ENCODE measurements around the gene SIX1.

Gene SIX1

DNA sequence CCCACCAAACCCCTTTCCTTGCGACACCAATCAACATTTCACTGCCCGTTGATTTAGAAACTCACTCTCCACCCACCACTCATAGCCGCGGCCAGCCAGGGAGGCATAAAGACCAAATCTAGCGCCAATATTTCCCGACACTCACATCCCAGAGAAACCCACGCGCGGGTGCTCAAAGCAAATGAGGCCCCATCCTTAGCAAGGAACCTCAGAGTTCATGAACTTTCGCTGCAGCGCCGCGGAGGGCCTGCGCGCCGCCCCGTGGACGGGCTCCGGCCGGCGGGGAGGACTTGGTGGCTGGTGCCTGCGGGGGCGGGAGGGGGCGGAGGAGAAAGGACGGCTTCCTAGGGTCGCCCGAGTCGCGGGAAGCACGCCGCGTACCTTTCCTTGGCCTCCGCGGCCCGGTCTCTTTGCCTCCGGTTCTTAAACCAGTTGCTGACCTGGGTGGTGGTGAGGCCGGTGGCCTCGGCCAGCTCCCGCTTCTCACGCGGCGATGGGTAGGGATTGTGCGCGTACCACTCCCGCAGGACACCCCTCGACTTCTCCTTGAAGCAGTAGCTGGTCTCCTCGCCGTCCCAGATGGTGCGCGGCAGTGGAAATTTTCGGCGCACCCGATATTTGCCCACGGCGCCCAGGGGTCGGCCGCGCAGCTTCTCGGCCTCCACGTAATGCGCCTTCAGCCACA is 886 bp downstream of the SIX1 start:
- no peak overlapping the region for H3K9ac ChIP-seq (ENCODE audit: low read depth, low read length, poor library complexity, severe bottlenecking)
- H3K79me2 ChIP-seq (ENCODE audit: insufficient read depth, low read length): no peaks in the 10 kb centered on the region
- H3K27me3 ChIP-seq (ENCODE audit: insufficient read depth, low read length, poor library complexity, severe bottlenecking): no peaks in the 10 kb centered on the region
- H3K9me2 ChIP-seq (replicated peaks; ENCODE audit: low read depth, low read length): no peaks in the 10 kb centered on the region
- no peaks in the 10 kb centered on the region for H3K4me1 ChIP-seq (ENCODE audit: insufficient read depth, low read length, poor library complexity, severe bottlenecking)
- no peak overlapping the region for H2AFZ ChIP-seq (ENCODE audit: low read length)
- no peaks in the 10 kb centered on the region for H4K20me1 ChIP-seq (ENCODE audit: insufficient read depth, low read length, poor library complexity, severe bottlenecking)
- no peak overlapping the region for H3K4me3 ChIP-seq (ENCODE audit: low read length, poor library complexity, severe bottlenecking)
- H3K36me3 ChIP-seq (ENCODE audit: insufficient read depth, low read length): no peaks in the 10 kb centered on the region
- H3F3A ChIP-seq (ENCODE audit: low read depth): no peaks in the 10 kb centered on the region
- H3K4me2 ChIP-seq (ENCODE audit: low read depth, low read length, poor library complexity, severe bottlenecking): no peak overlapping the region
- no peaks in the 10 kb centered on the region for H3K9me3 ChIP-seq (ENCODE audit: insufficient read depth, low read depth, low read length)
- TF ChIP-seq EZH2phosphoT487 (IDR thresholded peaks at IDR 0.05; ENCODE audit: borderline replicate concordance): no peak
- TF ChIP-seq CTCF (conservative IDR thresholded peaks at IDR 0.05; ENCODE audit: low read length): no peak

GRCh38 chr14:60647837-60648248 is 1.4 kb downstream of the SIX1 start:
- Histone ChIP-seq H3K36me3 (ENCODE audit: insufficient read depth, low read length) (no peaks in the 10 kb centered on the region), H3K79me2 (ENCODE audit: insufficient read depth, low read length) (no peaks in the 10 kb centered on the region), H3F3A (ENCODE audit: low read depth) (no peaks in the 10 kb centered on the region), H3K27me3 (ENCODE audit: insufficient read depth, low read length, poor library complexity, severe bottlenecking) (no peaks in the 10 kb centered on the region), H3K9me3 (ENCODE audit: insufficient read depth, low read depth, low read length) (no peaks in the 10 kb centered on the region), H3K9me2 (replicated peaks; ENCODE audit: low read depth, low read length) (no peaks in the 10 kb centered on the region), H3K4me1 (ENCODE audit: insufficient read depth, low read length, poor library complexity, severe bottlenecking) (no peaks in the 10 kb centered on the region), H3K9ac (ENCODE audit: low read depth, low read length, poor library complexity, severe bottlenecking) (no peak overlapping the region), H3K4me3 (ENCODE audit: low read length, poor library complexity, severe bottlenecking) (no peak overlapping the region), H4K20me1 (ENCODE audit: insufficient read depth, low read length, poor library complexity, severe bottlenecking) (no peaks in the 10 kb centered on the region), H3K4me2 (ENCODE audit: low read depth, low read length, poor library complexity, severe bottlenecking) (no peak overlapping the region), H2AFZ (ENCODE audit: low read length) (no peak overlapping the region)
- TF ChIP-seq CTCF (conservative IDR thresholded peaks at IDR 0.05; ENCODE audit: low read length) (no peak), EZH2phosphoT487 (IDR thresholded peaks at IDR 0.05; ENCODE audit: borderline replicate concordance) (no peak)

DNA sequence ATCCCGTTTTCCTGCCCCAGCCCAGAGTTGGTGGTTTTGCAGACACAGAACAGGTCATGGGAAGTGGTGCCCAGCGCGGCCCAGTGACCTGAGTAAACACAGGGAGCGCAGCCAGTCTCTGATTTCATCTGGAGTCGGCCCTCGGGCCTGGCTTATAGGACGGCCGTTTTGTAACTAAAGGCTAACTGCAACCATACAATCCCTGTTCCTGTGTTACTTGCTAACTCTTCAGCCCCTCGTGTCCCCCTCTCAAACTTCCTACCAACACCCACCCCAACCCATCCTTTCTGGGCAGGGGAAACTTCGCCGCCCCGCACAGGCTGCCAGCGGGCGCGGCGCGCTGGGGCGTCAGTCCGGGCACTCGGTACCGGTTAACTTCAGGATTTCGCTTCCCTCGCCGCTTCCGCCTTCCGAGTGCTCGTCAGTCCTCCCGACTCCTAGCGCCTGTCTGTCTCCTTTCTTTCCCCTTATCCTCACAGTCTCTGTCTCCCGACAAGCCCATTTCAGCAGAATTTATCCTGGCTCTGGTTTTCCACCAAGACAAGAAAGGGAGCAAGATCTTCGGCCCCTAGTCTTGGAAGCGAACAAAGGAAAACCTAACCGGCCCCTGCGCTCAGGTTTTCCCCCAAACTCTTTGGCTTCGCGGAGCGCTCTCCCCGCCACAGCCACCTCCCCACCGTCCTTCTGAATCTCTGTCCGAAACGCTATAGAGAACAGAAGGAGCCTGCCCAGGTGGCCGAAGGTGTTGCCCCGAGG is 2.0 kb downstream of the SIX1 start:
- H3F3A ChIP-seq (ENCODE audit: low read depth): no peaks in the 10 kb centered on the region
- H3K4me1 ChIP-seq (ENCODE audit: insufficient read depth, low read length, poor library complexity, severe bottlenecking): no peaks in the 10 kb centered on the region
- H3K4me3 ChIP-seq (ENCODE audit: low read length, poor library complexity, severe bottlenecking): no peak overlapping the region
- no peaks in the 10 kb centered on the region for H3K27me3 ChIP-seq (ENCODE audit: insufficient read depth, low read length, poor library complexity, severe bottlenecking)
- no peak for TF ChIP-seq CTCF (conservative IDR thresholded peaks at IDR 0.05; ENCODE audit: low read length)
- no peak for TF ChIP-seq EZH2phosphoT487 (IDR thresholded peaks at IDR 0.05; ENCODE audit: borderline replicate concordance)
- H3K9me3 ChIP-seq (ENCODE audit: insufficient read depth, low read depth, low read length): no peaks in the 10 kb centered on the region
- no peaks in the 10 kb centered on the region for H3K36me3 ChIP-seq (ENCODE audit: insufficient read depth, low read length)
- H3K9me2 ChIP-seq (replicated peaks; ENCODE audit: low read depth, low read length): no peaks in the 10 kb centered on the region
- H3K79me2 ChIP-seq (ENCODE audit: insufficient read depth, low read length): no peaks in the 10 kb centered on the region
- no peak overlapping the region for H3K4me2 ChIP-seq (ENCODE audit: low read depth, low read length, poor library complexity, severe bottlenecking)
- no peak overlapping the region for H2AFZ ChIP-seq (ENCODE audit: low read length)
- no peak overlapping the region for H3K9ac ChIP-seq (ENCODE audit: low read depth, low read length, poor library complexity, severe bottlenecking)
- no peaks in the 10 kb centered on the region for H4K20me1 ChIP-seq (ENCODE audit: insufficient read depth, low read length, poor library complexity, severe bottlenecking)

Data from Loucy (cell line).